ENCODE data around the gene UGT1A6.
"Not testable (repeated sequence)": the region's sequence is repeated elsewhere in the genome, so short reads cannot be mapped to it uniquely, and the experiment has no call there.

Gene UGT1A6

DNA sequence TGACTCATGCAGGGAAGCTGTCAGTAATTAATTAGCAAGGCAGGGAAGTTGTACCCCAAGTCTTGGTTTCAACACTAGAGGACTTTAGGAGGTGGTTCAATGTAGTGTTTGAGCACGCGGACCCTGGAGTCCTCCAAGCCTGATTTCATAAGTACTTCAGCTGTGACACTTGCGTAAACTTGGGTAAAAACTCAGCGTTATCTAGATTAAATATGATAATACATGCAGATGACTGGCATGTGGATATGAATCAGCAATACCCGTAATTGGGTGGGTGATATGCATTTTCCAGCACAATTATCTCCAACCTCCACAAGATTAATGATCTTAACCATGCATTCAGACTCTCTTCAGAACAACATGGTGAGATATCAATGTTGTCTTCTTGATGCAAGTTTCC, 5.8 kb upstream of the UGT1A6 start:
- DNase-seq (ENCODE audit: low spot score) = no peak

DNA sequence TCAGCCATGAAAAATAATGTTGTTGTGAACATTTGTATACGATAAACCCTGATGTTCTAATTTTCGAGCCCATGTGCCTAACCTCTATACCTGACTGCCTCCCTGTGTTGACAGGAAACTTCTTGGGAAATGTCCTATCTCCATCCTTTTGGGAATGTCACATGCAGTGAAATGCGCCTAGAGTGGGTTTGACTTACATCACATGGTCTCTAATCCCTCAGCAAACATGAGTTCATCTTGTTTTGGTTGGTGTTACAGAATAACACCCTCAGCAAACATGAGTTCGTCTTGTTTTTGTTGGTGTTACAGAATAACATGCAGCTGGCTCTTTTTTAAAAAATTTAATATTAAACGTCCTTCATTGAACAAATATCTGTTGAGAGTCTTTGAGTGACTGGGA, 4.3 kb upstream of the UGT1A6 start:
- no peak for DNase-seq (ENCODE audit: low spot score)

DNA sequence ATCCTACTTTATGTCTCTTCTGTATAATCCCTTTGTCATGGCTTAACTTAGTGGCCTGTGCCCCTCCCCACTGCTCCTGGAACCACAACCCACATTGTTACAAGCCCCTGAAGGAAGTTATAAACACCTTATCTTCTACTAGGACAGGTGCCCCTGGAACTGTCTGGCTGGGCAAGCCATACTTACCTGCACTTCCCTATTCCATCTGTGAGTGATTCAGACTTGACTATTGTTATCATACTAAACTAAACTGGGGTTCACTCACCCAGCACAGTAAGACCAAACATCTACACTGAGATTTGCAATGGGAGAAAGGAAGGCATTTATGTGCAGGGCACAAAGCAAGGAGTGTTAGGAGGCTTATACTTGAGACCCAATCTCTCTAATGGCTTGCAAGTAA, 3.7 kb upstream of the UGT1A6 start:
- no peak for DNase-seq (ENCODE audit: low spot score)

DNA sequence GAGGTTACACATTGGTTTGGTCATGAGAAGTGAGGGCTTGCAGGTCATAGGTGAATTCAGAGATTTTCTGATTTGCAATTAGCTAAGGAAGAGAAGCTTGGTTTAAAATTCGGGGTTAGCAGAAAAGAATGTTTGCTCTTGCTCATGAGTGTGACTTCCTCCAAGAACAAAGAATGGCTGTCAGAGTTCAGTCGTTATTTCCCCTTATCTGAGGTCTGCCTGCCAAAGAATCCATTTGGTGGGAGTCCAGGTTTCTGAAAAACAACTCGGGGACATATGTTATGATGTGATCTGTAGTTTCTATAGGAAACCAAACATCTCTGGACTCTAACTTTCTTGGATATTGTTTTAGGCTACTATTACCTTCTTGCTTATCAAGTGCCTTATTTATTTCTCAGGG, 3.2 kb upstream of the UGT1A6 start:
- DNase-seq (ENCODE audit: low spot score) = no peak

DNA sequence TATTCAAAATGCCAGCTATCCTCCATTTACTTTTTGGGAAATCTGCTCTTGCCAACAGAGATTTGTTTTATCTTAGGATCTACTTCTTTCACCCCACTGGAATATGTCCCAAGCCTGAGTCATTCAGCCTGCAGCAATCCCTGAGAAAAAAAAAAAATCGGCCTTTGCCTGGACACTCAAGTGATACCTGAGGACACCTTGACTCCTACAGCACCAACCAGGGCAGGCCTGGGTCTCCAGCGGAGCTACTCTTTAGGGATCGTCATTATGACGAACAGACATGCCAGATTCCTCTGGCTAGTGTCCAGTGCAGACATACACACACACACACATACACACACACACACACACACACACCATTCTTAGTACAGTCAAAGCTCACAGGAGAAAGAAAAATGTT, 2.2 kb upstream of the UGT1A6 start:
- no peak for DNase-seq (ENCODE audit: low spot score)

DNA sequence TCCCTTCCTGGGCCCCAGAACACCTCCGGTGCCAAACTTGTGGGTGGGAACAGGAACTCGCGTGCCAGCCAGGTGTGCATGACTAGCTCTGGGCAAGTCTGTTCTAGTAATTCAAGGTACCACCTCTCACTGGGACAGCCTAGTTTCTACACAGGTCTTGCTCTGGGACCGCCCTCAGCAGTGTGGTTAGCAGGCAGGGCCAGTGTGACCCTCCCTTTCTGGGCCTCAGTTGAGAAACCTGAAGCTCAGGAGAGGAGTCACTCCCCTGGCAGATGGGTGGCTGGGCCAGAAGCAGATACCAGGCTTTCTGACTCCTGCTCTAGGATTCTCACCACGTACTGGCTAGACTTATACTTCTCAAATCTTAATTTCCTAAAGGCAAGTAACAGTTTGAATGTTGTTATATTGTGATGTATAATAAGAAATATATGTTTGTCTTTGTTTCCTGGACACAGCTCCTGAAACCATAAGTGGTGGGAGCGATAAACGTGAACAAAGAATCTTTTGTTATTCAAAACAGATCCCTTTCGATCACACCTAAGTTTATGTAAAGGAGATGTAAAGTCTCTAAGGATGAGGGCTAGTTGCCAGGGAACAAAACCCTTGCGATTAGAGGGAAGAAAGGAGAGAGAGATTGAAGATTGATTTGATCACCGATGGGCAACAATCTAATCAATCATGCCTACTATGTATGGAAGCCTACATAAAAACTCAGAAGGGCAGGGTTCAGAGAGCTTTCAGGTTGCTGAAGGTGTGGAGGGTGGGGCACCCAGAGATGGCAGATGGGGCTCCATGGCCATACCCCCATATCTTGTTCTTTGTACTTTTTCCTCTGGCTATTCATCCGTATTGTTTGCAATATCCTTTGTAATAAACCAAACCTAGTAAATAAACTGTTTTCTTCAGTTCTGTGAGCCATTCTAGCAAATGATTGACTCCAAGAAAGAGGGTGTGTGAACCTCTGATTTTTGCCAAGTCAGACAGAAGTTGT, 952 bp upstream of the UGT1A6 start:
- no peak for DNase-seq (ENCODE audit: low spot score)

DNA sequence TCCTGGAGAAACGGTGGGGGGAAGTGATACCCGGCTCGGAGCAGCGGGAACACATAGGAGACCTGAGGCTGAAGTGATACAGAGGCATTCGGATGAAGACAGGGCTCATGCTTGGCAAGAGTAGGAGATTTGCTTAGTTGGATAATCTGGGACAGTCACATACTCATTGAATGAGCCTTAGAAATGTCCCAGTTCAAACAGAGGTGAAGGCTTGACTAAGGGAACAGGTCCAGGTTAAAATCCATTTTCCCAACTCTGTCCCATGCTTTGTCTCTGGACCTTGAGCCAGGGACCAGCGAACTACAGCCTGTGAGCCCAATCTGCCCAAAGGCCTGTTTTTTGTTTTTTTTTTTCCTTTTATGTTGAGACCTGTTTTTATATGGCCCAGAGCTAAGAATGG, 1.3 kb downstream of the UGT1A6 start:
- DNase-seq (ENCODE audit: low spot score) = no peak

DNA sequence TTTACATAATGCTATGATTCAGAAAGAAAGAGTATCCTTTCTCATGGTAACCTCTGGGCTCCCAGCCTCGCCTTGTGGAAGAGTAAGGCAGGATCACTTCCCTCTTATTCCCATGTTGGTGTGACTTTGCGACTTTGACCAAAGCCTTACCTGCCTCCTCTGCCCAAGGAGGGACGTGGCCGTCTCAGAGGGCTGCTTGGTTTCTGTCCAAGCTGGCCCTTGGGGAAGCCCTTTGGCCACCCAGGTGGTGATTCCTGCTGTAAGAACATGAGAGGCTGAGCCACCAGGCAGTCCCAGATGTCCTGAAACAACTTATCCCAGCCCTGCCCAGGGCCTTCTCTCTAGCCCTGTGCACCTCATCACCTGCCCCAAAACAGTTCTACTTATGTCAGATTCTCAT, 6.0 kb downstream of the UGT1A6 start:
- DNase-seq (ENCODE audit: low spot score) = no peak

DNA sequence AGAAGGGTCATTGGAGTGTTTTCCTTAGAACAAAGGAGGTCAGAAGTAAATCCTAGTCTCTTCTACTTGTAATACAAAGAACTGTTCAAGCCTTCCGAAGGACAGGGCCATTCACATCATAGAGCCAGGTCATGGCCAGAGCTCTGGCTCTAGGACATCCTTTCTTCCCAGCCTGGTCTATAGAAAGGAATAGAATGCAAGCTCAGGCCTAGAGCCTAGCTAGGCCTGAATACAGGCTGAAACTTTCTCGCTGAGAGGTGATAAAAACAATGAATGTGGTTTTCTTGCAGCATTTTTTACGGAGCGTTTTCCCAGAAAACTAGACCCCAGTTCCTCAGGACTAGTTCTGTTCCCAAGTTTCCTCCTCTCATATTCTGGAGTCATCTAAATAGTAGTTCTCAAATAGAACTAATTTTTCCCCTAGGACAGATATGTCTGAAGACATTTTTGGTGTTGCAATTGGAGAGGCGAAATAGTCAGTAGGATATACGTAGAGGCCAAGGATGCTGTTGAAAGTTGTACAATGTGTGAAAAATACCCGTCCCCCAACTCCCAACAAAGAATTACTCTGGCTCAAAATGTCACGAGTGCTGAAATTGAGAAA, 6.8 kb downstream of the UGT1A6 start:
- DNase-seq (ENCODE audit: low spot score) = no peak

DNA sequence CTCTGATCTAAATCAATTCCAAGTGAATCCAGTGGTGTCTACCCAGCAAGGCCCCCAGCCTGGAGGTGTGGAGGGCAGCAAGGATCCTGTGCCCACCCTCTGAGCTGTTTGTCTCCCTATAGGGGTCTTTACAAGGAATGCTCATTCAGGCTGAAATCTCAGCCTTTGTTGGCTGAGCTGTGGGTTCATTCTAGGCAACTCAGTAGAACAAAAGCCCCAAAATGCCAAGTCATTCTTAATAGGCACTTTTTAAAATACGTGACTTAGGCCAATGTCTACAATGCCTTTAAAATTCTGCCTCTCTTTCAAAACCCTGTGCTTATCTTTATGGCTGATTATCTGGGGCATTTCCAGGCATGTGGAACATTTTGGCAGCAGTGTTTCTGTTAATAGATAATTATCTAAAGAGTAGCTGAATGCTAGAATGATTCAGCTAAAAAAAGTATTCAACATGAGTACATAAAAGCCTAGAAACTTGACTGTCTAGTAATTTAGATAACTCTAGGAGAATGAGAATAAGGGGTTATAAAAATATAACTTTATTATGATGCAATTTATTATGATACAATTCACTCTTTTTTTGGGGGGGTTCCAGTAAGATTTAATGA, 7.4 kb downstream of the UGT1A6 start:
- DNase-seq (ENCODE audit: low spot score) = no peak

DNA sequence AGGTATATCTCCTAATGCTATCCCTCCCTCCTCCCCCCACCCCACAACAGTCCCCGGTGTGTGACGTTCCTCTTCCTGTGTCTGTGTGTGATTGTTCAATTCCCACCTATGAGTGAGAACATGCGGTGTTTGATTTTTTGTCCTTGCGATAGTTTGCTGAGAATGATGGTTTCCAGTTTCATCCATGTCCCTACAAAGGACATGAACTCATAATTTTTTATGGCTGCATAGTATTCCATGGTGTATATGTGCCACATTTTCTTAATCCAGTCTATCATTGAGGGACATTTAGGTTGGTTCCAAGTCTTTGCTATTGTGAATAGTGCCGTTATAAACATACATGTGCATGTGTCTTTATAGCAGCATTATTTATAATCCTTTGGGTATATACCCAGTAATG, 8.2 kb downstream of the UGT1A6 start:
- not testable (repeated sequence) for DNase-seq (ENCODE audit: low spot score)

DNA sequence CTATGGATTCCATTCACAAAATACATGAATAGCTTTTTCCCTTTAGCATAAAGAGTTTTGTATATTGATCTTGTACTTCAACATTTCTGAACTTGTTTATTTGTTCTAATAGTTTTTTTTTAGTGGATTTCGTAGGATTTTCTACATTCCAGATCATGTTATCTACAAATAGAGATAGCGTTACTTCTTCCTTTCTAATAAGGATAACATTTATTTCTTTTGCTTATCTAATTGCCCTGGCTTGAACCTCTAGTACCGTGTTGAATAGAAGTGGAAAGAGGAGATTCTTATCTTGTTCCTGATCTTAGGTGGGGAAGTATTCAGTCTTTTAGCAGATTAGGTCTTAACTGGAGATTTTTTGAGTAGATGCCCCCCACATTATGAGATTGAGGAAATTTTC, 9.5 kb downstream of the UGT1A6 start:
- no peak for DNase-seq (ENCODE audit: low spot score)

DNA sequence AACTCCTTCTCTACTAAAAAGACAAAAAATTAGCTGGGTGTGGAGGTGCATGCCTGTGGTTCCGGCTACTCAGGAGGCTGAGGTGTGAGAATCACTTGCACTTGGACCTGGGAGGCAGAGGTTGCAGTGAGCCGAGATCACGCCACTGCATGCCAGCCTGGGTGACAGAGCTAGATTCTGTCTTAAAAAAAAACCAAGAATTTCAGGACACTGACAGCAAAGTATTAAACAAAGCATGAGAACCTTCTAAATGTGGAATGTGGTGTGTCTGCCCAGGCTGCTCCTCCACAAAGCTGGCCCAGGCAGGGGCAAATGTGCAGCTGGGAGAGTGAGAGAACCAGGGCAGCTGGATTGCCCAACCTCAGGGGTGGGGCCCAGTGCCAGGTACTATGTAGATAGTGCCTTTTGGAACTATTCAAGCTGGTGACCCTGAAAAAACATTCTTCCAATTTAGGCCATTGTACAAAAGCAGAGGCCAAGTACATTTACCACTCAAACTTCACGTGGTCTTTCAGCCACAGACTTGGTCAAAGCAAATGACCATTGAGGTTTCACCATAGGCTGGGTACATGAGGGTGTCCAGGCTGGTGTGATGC, 13.3 kb downstream of the UGT1A6 start:
- no peak for DNase-seq (ENCODE audit: low spot score)

DNA sequence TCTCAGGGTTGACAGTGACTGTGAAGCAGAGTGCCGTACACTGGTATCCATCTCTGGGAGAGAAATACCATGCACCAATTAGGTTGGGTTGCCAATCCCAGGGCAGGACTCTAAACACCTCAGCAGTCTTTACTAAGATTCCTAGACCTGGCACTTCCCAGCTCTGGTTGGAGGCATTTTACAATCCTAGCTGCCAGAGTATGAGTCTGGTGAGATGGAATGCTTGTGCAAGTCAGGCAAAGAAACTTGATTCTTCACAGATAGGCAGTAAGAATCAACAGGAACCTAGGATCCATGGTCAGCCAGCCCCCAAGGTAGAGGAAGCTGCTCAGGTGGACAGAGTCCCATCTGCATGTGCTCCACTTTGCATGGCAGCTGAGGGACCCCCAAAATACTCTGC, 14.0 kb downstream of the UGT1A6 start:
- no peak for DNase-seq (ENCODE audit: low spot score)

DNA sequence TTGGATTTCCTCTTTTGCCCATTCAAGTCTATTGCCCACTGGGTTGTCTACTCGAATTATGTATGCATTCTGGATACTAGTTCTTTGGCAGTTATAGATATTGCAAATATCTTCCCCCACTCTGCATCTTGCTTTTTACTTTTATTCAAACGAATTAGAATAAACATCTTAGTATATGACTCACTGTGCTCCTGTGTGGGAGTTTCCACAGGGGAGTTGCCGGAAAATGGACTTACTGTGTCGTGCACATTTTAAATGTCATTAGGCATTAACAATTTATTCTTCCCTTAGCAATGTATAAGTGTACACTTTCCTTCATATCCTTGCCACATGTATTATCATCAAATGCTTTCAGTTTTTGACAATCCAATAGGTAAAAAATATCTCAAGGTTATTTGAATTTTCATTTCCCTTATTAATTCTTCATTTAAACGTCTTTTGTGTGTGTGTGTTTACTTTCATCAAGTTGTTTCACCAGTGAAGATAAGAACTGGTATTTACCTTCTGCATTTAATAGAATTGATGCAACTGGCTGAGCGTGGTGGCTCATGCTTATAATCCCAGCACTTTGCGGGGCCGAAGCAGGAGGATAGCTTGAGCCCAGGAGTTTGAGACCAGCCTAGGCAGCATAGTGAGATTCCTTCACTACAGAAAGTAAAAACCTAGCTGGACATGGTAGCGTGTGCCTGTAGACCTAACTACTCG, 15.4 kb downstream of the UGT1A6 start:
- DNase-seq (ENCODE audit: low spot score) = no peak

DNA sequence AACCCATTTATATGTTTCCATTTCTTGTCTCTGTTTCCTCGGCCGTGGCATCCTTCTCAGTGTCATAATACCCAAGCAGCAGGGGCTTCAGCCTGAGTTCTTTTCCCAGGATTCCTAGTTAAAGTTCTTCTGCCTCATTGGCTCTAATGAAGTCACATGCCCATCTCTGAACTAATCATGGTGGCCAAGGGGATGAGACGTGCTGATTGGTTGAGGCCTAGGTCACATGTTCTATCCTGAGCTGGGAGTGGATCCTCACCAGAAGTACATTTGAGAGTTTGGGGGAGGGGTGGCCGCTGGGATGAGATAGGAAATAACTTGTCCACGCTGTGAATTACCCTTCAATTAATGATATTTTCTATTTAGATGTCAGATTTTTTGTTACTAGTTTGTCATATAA, 16.3 kb downstream of the UGT1A6 start:
- DNase-seq (ENCODE audit: low spot score) = no peak

DNA sequence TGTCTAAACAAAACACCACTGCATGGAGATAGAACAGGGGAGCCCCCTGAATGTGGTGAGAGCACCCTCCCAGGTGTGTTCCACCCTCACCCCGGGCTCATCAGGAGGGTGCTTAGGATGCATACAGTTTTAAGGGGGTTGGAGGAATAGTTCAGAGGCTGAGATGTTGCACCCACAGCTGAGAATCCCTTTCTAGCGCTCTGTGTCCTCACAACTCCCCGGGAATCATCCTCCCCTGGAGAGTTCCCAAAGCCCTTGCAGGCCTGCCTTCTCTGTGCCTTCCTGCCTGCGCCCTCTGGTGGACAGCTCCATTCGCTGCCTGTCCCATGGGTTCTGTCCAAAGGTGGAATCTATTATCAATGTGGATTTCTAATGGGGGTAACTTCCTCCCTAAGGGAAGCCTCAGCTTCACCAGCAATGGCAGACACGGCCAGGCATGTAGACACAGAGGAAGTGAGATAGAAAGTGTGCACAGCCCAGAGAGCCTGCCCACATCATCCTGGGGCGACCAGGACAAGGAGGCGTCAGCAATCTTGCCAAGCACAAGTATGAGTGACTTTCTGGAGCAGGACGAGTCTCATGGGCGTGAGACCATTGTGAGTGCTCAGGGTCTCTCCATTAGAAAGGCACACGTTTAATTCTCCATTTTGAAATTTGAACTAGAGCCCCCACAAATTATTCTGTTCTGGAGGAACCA, 18.8 kb downstream of the UGT1A6 start:
- DNase-seq (ENCODE audit: low spot score) = peak; percentile 54

DNA sequence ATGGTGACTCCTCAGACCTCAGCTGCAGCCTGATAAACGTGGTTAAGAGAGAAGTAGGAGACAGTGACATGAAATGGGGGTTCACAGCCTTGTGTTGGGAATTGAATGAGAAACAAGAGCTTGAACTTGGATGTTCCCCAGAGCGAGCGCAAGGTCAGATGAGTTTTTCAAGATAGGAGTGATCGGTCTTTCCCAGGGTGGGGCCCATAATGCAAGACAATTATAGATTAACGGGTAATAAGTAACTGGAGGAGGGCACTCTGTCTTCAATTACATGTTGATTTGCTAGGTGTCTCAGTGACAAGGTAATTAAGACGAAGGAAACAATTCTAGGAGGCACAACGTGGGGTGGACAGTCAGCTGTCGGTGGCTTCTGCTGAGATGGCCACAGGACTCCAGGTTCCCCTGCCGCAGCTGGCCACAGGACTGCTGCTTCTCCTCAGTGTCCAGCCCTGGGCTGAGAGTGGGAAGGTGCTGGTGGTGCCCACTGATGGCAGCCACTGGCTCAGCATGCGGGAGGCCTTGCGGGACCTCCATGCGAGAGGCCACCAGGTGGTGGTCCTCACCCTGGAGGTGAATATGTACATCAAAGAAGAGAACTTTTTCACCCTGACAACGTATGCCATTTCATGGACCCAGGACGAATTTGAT, 20.0 kb downstream of the UGT1A6 start, which contains the start of gene UGT1A5:
UGT1A5 (plus strand) TSS at position 297 of the 651 bp plus-strand sequence; CDS start at position 382, 85 bp downstream.
- no peak for DNase-seq (ENCODE audit: low spot score)

DNA sequence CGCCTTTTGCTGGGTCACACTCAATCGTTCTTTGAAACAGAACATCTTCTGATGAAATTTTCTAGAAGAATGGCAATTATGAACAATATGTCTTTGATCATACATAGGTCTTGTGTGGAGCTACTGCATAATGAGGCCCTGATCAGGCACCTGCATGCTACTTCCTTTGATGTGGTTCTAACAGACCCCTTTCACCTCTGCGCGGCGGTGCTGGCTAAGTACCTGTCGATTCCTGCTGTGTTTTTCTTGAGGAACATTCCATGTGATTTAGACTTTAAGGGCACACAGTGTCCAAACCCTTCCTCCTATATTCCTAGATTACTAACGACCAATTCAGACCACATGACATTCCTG, 20.5 kb downstream of the UGT1A6 start:
- no peak for DNase-seq (ENCODE audit: low spot score)

DNA sequence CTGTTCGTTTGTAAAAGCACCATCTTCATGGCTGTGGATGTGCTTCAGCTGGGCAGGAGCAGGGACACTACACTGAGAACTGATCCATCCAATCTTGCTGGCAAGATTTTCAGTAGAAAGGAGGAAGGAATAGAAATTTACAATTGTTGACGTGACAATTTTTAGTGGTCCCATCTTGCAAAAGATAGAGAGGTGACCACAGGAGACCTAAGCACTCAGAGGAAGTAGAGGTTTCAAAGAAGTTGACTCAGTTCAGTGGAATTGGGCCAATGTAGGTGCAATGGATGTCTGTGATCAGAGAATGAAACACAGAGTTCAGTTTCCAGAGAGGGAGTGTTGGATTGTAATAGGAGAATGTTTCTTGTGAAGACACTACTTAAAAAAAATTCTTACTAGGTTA, 21.4 kb downstream of the UGT1A6 start:
- no peak for DNase-seq (ENCODE audit: low spot score)

DNA sequence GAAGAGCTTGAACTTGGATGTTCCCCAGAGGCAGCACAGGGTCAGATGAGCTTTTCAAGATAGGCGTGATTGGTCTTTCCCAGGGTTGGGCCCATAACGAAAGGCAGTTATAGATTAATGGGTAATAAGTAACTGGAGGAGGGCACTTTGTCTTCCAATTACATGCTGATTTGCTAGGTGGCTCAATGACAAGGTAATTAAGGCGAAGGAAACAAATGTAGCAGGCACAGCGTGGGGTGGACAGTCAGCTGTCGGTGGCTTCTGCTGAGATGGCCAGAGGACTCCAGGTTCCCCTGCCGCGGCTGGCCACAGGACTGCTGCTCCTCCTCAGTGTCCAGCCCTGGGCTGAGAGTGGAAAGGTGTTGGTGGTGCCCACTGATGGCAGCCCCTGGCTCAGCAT, 25.9 kb downstream of the UGT1A6 start, which contains the start of gene UGT1A4:
UGT1A4 (plus strand) TSS at position 185 of the 400 bp plus-strand sequence; CDS start at position 270, 85 bp downstream.
- DNase-seq (ENCODE audit: low spot score) = no peak

All from CD4-positive, alpha-beta T cell treated with Interleukin-15 for 4 hours (primary cell).